SK-N-MC (cell line): ENCODE measurements around the gene RCCD1.

ENCODE experiments used
- EZH2 ChIP-seq: fragments of 200-600 bp; sonication (generic); IDR thresholded peaks from one replicate; pipeline ENCODE4 v1.6.1; 2017; ENCODE audit warnings: antibody characterized with exemption
- FOXP2 ChIP-seq: optimal IDR thresholded peaks from 2 replicates; pipeline ENCODE3; 2011; ENCODE audit warnings: mild to moderate bottlenecking, moderate library complexity; ENCODE audit not compliant: insufficient read depth; ENCODE audit errors: extremely low read length, control extremely low read depth
- POLR2AphosphoS5 ChIP-seq: IDR thresholded peaks from 2 replicates; pipeline ENCODE4 v1.6.1; 2012; ENCODE audit warnings: mild to moderate bottlenecking, low read depth, low read length, borderline replicate concordance

- TF ChIP-seq EZH2 (no peak), POLR2AphosphoS5 (no peak), FOXP2 (no peak)
These were observed 38.8 kb upstream of the RCCD1 start for GRCh38 chr15:90915808-90916440.
